ENCODE data around the gene PIGP. TPM values are rescaled to one million over a fixed set of nuclear protein-coding genes. Genes with fewer than 3 reads are reported as not detected.
A peak's percentile ranks its signal among the peaks of the same experiment; 100 is the strongest.

The PIGP gene
- total and polyA plus RNA-seq, 12 donors, result 7.3 to 236 (median 49.4) TPM

GRCh38 chr21:37093977-37094376, 21.1 kb upstream of the PIGP start:
- no peak for TF ChIP-seq CTCF (IDR thresholded peaks at IDR 0.05)
- no peak for TF ChIP-seq POLR2A (IDR thresholded peaks at IDR 0.05)
- no peaks in the 10 kb centered on the region for H3K27me3 ChIP-seq
- peaks cover 0 to 30% of the 10 kb centered on the region in 2 donors for H3K36me3 ChIP-seq (replicated peaks in 1 of 2)

GRCh38 chr21:37088186-37088735, 15.4 kb upstream of the PIGP start:
- DNase-seq, result no peak
- H3K27me3 ChIP-seq, result no peaks in the 10 kb centered on the region
- TF ChIP-seq CTCF (IDR thresholded peaks at IDR 0.05) (no peak), POLR2A (IDR thresholded peaks at IDR 0.05) (no peak)
- intact Hi-C loops (cut with DNase I), result no loop called here
- H3K36me3 ChIP-seq (replicated peaks in 1 of 2), result no peaks in the 10 kb centered on the region
- H3K9me3 ChIP-seq (replicated peaks in 1 of 3), result no peaks in the 10 kb centered on the region
- H3K4me3 ChIP-seq, result no peak overlapping the region
- 79 to 83% (median 80%) methylated on average over 5 of the region's 5 CpGs for WGBS, 4 donors
- peaks cover 0 to 5% of the 10 kb centered on the region in 2 donors for H3K4me1 ChIP-seq (replicated peaks in 1 of 2)
- no peak overlapping the region for H3K27ac ChIP-seq

More at GRCh38 chr21:37093977-37094376, 21.1 kb upstream of the PIGP start:
- H3K4me3 ChIP-seq, result no peak overlapping the region
- H3K9me3 ChIP-seq (replicated peaks in 1 of 3), result no peaks in the 10 kb centered on the region
- no peaks in the 10 kb centered on the region for H3K4me1 ChIP-seq (replicated peaks in 1 of 2)
- DNase-seq, result no peak
- no peak overlapping the region for H3K27ac ChIP-seq
- intact Hi-C loops (cut with DNase I), result no loop called here

GRCh38 chr21:37087188-37087587, 14.3 kb upstream of the PIGP start:
- H3K4me3 ChIP-seq, result no peak overlapping the region
- H3K27ac ChIP-seq, result peak overlapping the region in 1 of 5 donors; percentile 6
- no peaks in the 10 kb centered on the region for H3K36me3 ChIP-seq (replicated peaks in 1 of 2)
- 31 to 39% (median 35%) methylated on average over 5 of the region's 5 CpGs for WGBS, 4 donors
- H3K27me3 ChIP-seq, result no peaks in the 10 kb centered on the region
- H3K9me3 ChIP-seq (replicated peaks in 1 of 3), result no peaks in the 10 kb centered on the region
- TF ChIP-seq CTCF (IDR thresholded peaks at IDR 0.05) (peak in 5 of 6 experiments; percentile 21 to 55 (median 43)), POLR2A (IDR thresholded peaks at IDR 0.05) (no peak)
- DNase-seq, result peak in 5 of 7 donors; percentile 31 to 58 (median 39)
- peaks cover 5 to 6% of the 10 kb centered on the region in 2 donors for H3K4me1 ChIP-seq (replicated peaks in 1 of 2)
- intact Hi-C loops (cut with DNase I), result no loop called here

- H3K4me1 ChIP-seq (replicated peaks in 1 of 2), result peaks cover 5 to 6% of the 10 kb centered on the region in 2 donors
- no peak for DNase-seq
- no peaks in the 10 kb centered on the region for H3K9me3 ChIP-seq (replicated peaks in 1 of 3)
- TF ChIP-seq POLR2A (IDR thresholded peaks at IDR 0.05) (no peak), CTCF (IDR thresholded peaks at IDR 0.05) (no peak)
- no peaks in the 10 kb centered on the region for H3K36me3 ChIP-seq (replicated peaks in 1 of 2)
- no peaks in the 10 kb centered on the region for H3K27me3 ChIP-seq
- H3K4me3 ChIP-seq, result no peak overlapping the region
- H3K27ac ChIP-seq, result no peak overlapping the region
- intact Hi-C loops (cut with DNase I), result no loop called here
- 77 to 84% (median 82%) methylated on average over 3 of the region's 3 CpGs for WGBS, 4 donors
These were observed 12.9 kb upstream of the PIGP start for GRCh38 chr21:37085726-37086125.
